ENCODE measurements around the gene GRID2IP.

Gene GRID2IP

DNA sequence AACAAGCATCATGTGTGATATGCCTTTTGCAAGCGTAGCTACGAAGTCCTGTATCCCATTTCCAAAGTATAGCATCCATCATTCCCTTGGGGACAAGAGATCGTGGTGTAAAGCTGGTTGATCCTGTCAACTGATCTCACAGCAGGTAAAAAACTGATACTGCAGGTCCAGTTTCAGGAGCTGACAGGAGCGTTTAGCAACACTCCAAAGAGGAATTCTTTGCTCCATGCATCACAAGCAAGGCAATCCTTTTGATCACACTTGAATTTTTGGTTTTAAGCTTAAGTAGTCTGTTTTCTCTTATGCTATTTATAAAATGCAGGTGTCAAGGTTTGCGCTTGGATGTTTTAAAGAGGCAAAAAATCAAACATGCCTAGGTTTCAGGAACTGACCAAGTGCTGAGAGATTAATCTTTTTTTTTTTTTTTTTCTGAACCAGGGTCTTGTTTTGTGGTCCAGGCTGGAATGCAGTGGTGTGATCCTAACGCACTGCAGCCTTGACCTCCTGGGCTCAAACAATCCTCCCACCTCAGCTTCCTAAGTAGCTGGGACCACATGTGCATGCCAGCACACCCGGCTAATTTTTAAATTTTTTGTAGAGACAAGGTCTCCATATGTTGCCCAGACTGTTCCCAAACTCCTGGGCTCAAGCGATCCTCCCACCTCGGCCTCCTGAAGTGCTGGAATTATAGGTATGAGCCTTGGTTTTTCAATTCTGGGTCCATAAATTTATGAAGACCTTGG is 24.2 kb upstream of the GRID2IP start:
- Mint-ChIP-seq H3K9me3 (no peaks in the 10 kb centered on the region), H3K4me1 (peaks cover 32% of the 10 kb centered on the region), H3K27ac (no peak overlapping the region), H3K4me3 (peak overlapping the region in 1 of 2 donors; percentile 53), H3K27me3 (no peaks in the 10 kb centered on the region)
- ATAC-seq (no peak), DNase-seq (no peak)

DNA sequence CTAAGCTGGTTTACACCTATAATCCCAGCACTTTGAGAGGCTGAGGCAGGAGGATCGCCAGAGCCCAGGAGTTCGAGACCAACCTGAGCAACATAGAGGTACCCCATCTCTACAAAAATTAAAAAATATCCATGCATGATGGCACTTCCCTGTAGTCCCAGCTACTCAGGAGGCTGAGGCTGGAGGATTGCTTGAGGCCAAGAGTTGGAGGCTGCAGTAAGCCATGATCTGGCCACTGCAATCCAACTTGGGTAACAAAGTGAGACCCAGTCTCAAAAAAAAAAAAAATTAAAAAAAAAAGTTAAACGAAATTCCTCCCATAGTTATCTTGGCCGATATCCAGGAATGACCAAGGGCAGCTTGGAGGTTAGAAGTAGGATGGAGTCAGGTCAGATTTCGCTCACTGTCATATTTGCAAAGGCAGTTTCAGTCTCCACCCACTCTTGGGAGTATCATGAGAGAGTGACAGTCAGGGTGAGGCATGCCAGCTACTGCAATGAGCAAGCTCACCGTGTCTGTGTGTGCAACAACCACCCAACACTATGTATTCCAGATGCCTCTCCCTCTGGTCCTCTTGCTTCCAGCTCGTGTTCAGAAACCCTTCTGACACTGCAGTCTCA is 20.0 kb upstream of the GRID2IP start:
- no peak for DNase-seq
- peak; percentile 66 for ATAC-seq
- no peaks in the 10 kb centered on the region for H3K9me3 Mint-ChIP-seq
- H3K4me3 Mint-ChIP-seq = no peak overlapping the region
- H3K27me3 Mint-ChIP-seq = no peaks in the 10 kb centered on the region
- H3K27ac Mint-ChIP-seq = no peak overlapping the region
- peaks cover 1% of the 10 kb centered on the region for H3K4me1 Mint-ChIP-seq

DNA sequence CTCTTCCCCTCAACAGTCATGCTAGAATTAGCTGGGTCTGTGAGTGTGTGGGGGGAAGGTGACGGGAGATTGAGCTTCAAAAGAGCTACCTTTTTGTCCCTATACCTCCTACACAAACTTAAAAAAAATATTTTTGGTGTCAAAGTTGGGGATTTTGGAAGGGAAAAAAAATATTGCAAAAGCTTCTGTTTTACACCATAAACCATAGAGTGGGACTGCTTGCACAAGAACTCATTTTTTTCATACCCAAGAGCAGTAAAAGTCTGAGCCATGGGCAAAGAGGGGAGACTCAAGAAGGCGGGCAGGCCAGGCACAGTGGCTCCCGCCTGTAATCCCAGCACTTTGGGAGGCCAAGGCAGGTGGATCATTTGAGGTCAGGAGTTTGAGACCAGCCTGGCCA is 16.6 kb upstream of the GRID2IP start:
- no peak overlapping the region for H3K4me3 Mint-ChIP-seq
- H3K27me3 Mint-ChIP-seq = no peaks in the 10 kb centered on the region
- H3K27ac Mint-ChIP-seq = no peak overlapping the region
- DNase-seq (no peak), ATAC-seq (no peak)
- H3K9me3 Mint-ChIP-seq = no peaks in the 10 kb centered on the region
- no peaks in the 10 kb centered on the region for H3K4me1 Mint-ChIP-seq

DNA sequence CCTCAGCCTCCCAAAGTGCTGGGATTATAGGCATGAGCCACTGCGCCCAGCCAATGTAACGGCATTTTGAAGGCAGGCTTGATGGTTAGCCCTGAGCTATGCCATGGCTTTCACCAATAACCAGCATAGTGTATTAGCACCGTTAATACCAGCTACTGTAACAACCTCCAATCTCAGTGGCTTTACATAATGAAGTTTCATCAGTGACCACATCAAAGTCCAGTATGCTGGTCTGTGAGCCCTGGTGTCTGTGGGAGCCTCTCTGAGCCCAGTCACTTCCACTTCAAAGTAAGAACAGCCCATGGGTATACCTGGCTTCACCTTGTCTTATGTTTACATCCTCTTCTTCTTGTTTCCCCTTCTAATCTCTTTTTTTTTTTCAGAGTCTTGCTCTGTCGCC is 14.4 kb upstream of the GRID2IP start:
- Mint-ChIP-seq H3K4me3 (no peak overlapping the region), H3K9me3 (no peaks in the 10 kb centered on the region), H3K27ac (no peak overlapping the region), H3K27me3 (no peaks in the 10 kb centered on the region), H3K4me1 (no peaks in the 10 kb centered on the region)
- no peak for ATAC-seq
- no peak for DNase-seq

DNA sequence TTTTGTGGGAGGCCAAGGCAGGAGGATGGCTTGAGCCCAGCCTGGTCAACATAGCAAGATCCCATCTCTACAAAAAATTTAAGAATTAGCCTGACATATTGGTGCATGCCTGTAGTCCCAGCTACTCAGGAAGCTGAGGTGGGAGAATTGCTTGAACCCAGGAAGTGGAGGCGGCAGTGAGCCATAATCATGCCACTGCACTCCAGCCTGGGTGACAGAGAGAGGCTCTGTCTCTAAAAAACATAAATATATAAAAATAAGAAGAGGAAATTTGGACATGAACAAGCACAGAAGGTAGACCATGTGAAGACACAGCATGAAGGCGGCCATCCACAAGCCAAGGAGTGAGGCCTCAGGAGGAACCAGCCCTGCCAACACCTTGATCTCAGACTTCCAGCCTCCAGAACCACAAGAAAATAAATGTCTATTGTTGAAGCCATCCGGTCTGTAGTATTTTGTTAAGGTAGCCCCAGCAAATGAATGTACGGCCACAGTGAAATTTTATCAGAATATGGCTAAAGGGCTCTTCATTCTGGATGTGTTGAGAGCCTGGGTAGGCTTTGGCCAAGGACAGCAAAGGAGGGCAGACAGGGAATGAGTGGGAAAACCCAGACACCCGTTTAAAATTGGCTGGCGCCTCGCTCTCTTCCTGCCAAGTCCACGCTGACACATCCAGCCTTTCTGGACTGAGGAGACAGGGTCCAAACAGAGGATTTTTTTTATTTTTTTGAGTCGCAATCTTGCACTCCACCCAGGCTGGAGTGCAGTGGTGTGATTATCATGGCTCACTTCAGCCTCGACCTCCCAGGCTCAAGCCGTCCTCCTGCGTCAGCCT is 12.9 kb upstream of the GRID2IP start:
- Mint-ChIP-seq H3K27me3 (no peaks in the 10 kb centered on the region), H3K9me3 (no peaks in the 10 kb centered on the region), H3K4me3 (no peak overlapping the region), H3K4me1 (no peaks in the 10 kb centered on the region), H3K27ac (no peak overlapping the region)
- DNase-seq = no peak
- no peak for ATAC-seq

DNA sequence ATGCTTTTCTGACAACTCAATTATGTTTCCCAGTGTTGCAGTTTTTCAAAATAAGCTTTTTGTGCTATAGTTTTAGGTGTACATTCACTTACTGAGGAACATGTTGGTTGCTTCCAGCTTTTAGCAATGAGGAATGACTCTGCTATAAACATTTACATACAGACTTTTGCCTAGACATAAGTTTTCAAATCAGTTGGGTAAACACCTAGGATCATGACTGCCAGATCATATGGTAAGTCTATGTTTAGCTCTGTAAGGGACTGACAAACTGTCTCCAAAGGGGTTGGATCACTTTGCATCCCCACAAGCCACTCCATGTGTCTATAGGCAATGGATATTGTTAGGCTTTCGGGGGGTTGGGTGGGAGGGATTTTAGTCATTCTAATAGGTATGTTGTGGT is 10.8 kb upstream of the GRID2IP start:
- H3K27ac Mint-ChIP-seq = no peak overlapping the region
- no peak for ATAC-seq
- H3K27me3 Mint-ChIP-seq = no peaks in the 10 kb centered on the region
- no peak overlapping the region for H3K4me3 Mint-ChIP-seq
- no peaks in the 10 kb centered on the region for H3K4me1 Mint-ChIP-seq
- H3K9me3 Mint-ChIP-seq = no peaks in the 10 kb centered on the region
- no peak for DNase-seq

DNA sequence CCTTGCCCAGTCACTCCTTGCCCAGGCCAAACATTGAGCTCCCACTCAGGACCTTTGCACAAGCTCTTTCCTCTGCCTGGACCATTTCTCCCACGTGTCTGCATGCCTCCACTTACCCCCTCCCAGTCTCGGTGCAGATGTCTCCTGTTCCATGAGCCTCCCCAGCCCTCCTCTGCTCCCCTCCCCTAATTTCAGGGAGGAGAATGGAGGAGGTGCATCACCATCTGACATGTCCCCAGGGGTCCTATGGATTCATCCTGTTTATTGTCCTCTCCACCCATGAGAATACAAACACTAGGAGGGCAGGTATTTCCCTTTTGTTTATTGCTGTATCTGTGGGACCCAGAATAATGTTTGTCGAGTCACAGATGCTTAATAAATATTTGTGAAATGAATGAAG is 8.6 kb upstream of the GRID2IP start:
- no peak overlapping the region for H3K27ac Mint-ChIP-seq
- peaks cover 4% of the 10 kb centered on the region for H3K4me1 Mint-ChIP-seq
- DNase-seq (no peak), ATAC-seq (no peak)
- no peaks in the 10 kb centered on the region for H3K9me3 Mint-ChIP-seq
- no peak overlapping the region for H3K4me3 Mint-ChIP-seq
- no peaks in the 10 kb centered on the region for H3K27me3 Mint-ChIP-seq

DNA sequence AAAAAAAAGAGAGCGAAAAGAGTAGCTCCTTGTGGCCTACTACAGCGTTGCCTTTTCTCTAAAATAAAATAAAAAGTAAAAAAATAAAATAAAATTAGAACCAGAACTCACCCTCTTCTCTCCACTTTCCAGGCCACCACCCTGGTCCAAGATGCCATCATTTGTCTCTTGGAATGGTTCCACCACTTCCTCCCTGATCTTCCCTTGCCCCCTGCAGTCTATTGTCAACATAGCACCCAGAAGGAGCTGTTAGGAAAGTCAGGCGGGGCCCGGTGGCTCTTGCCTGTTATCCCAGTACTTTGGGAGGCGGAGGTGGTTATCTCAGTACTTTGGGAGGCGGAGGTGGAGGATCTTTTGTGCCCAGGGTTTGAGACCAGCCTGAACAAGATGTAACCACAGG is 7.6 kb upstream of the GRID2IP start:
- no peak overlapping the region for H3K27ac Mint-ChIP-seq
- no peaks in the 10 kb centered on the region for H3K9me3 Mint-ChIP-seq
- ATAC-seq (no peak), DNase-seq (no peak)
- H3K4me3 Mint-ChIP-seq = no peak overlapping the region
- peaks cover 10% of the 10 kb centered on the region for H3K4me1 Mint-ChIP-seq
- H3K27me3 Mint-ChIP-seq = no peaks in the 10 kb centered on the region

DNA sequence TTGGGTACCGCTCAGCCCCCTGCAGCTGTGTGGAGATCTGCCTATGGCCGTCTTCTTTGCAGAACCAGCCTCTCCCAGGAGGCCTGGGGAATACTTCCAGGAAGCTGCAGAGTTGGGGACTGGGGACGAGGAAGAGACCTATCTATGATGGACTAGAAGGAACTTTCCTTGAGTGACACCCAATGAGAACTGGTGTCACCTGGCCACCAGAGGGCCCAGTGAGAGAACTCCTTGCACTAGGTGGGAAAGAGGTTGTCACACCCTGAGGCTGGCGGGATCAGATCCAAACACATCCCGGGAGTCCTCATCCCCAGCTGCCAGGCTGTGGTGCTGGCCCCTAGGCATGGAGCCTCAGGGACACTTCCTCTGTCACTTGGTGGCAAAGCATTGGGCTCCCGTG is 4.9 kb upstream of the GRID2IP start:
- H3K27me3 Mint-ChIP-seq = no peaks in the 10 kb centered on the region
- H3K27ac Mint-ChIP-seq = peak overlapping the region in 1 of 2 donors; percentile 86
- H3K4me3 Mint-ChIP-seq = no peak overlapping the region
- no peaks in the 10 kb centered on the region for H3K9me3 Mint-ChIP-seq
- no peak for ATAC-seq
- peaks cover 10% of the 10 kb centered on the region for H3K4me1 Mint-ChIP-seq
- no peak for DNase-seq

DNA sequence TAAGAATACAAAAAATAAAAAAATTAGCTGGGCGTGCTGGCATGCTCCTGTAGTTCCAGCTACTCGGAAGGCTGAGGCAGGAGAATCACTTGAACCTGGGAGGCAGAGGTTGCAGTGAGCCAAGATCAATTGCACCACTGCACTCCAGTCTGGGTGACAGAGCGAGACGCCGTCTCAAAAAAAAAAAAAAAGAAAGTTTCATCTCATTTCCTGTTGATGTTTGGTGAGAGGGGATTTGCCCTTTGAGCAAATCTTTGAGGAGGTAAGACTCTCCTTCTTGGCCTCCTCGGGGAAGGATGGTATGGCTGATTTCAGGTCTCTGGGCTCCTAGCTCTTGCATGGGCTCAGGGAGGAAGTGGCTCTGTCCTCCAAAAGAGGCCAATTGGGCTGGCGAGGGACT is 3.6 kb upstream of the GRID2IP start:
- ATAC-seq = peak; percentile 57
- Mint-ChIP-seq H3K4me1 (peaks cover 10% of the 10 kb centered on the region), H3K4me3 (peak overlapping the region; percentile 47 to 83), H3K27me3 (no peaks in the 10 kb centered on the region), H3K27ac (peak overlapping the region; percentile 97 to 99), H3K9me3 (no peaks in the 10 kb centered on the region)
- DNase-seq = no peak

DNA sequence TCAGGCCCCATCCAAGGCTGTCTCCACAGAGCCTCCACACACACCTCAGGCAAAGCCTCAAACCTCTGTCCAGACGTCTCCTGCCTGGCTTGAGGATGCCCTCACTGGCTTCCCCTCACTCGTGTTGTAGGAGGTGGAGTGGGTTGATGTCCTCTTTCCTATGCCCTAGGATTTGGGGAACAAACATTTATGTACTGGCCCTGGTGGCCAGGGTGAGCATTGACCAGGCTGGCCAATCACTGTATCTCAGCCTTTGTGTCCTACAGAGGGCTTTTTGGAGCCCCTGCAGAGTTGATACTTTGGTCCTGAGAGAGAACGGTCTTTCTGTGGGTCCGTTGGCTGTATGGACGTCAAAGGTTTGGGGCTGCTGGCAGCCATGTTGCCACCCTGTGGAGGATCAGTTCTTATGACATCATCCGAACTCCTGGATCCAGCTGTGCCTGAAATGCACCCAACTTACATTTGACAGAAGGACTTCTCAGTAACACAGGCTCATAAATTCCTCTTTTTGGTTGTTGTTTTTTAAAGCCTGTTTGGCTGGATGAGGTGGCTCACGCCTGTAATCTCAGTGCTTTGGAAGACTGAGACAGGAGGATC is 2.3 kb upstream of the GRID2IP start:
- H3K9me3 Mint-ChIP-seq = no peaks in the 10 kb centered on the region
- no peak for DNase-seq
- H3K27me3 Mint-ChIP-seq = no peaks in the 10 kb centered on the region
- H3K27ac Mint-ChIP-seq = no peak overlapping the region
- no peak for ATAC-seq
- H3K4me1 Mint-ChIP-seq = peaks cover 10% of the 10 kb centered on the region
- no peak overlapping the region for H3K4me3 Mint-ChIP-seq

DNA sequence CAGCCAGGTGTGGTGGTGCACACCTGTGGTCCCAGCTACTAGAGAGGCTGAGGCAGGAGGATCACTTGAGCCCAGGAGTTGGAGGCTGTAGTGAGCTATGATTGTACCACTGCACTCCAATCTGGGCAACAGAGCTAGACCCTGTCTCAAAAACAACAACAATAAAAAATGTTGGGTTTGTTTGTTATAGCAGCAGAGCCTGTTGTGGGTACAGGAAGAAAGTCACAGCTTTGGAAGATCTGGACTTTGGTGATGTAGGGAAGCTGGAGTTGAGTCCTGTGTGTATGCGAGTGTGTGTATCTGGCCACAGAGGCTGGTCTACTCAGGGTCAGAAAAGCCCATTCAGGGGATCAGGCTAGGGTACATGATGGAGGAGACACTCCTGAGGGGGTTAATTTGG is 3.9 kb downstream of the GRID2IP start:
- no peak for ATAC-seq
- H3K4me1 Mint-ChIP-seq = peaks cover 6% of the 10 kb centered on the region
- H3K27ac Mint-ChIP-seq = no peak overlapping the region
- H3K27me3 Mint-ChIP-seq = no peaks in the 10 kb centered on the region
- no peak for DNase-seq
- no peaks in the 10 kb centered on the region for H3K9me3 Mint-ChIP-seq
- no peak overlapping the region for H3K4me3 Mint-ChIP-seq

DNA sequence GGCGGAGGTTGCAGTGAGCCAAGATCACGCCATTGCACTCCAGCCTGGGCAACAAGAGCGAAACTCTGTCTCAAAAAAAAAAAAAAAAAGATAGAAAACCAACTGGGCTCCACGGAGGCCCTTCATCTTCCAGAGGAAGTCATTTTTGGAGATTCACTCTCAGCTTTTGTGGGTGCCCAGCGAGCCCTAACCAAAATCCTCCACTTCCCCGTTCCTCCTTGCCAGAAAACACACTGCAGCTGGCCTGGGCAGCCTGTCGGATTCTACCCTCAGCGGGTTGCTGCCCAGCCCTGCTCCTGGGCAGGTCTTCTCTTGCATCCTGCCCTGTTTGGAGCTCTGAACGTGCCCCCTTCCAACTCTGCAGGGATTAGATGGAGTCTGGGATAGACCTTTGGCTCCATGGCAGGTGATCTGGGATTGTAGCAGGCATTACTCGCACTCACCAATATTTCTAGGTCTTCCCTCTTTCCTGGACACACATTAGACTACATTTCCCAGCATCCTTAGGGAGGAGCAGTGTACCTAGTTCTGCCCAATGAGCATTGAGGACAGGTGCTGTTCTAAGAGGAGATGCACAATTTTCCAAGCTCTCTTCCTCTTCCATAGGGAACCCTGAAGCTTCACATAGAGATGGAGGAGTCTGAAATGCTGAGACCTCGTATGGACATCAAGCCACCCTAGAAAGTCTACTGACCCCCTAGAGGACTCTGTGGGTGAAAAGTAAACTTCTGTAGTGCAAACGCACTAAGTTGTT is 4.6 kb downstream of the GRID2IP start:
- no peak for DNase-seq
- H3K9me3 Mint-ChIP-seq = no peaks in the 10 kb centered on the region
- ATAC-seq = no peak
- no peak overlapping the region for H3K27ac Mint-ChIP-seq
- peaks cover 6% of the 10 kb centered on the region for H3K4me1 Mint-ChIP-seq
- H3K27me3 Mint-ChIP-seq = no peaks in the 10 kb centered on the region
- no peak overlapping the region for H3K4me3 Mint-ChIP-seq

DNA sequence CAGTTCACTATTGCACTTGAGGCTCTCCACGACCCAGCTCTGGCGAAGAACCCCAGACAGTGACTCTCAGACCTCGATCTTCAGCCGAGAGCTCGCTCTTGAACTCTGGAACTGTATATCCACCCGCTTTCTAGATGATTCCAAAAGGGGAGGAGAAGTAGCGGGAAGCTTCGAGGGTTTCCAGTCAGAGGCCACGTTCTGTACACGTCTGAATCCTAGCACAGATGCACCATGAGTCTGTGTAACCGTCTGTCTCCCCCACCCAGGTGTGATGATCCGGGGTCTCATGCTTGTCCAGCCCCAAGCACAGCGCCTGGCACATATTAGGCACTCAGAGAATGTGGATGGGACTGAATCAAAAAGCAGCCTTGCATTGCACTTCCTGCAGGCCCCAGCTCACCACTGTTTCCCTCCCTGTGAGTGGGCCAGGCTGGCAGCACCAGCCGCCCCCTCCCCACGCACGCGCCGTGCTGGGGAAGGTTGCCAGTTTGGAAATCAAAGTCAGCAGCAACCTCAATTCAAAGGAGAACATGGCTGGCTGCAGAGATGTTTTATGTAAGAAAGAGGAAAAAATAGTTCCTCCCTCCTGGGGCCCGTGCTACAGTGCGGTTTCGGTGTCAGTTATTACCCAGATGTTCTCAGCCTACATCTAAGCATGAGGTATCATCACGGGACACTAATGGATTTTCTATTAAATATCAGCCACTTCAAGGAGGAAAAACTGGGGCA is 5.7 kb downstream of the GRID2IP start:
- no peaks in the 10 kb centered on the region for H3K9me3 Mint-ChIP-seq
- no peaks in the 10 kb centered on the region for H3K27me3 Mint-ChIP-seq
- no peak for ATAC-seq
- H3K4me1 Mint-ChIP-seq = peaks cover 6% of the 10 kb centered on the region
- no peak overlapping the region for H3K4me3 Mint-ChIP-seq
- no peak overlapping the region for H3K27ac Mint-ChIP-seq
- no peak for DNase-seq

DNA sequence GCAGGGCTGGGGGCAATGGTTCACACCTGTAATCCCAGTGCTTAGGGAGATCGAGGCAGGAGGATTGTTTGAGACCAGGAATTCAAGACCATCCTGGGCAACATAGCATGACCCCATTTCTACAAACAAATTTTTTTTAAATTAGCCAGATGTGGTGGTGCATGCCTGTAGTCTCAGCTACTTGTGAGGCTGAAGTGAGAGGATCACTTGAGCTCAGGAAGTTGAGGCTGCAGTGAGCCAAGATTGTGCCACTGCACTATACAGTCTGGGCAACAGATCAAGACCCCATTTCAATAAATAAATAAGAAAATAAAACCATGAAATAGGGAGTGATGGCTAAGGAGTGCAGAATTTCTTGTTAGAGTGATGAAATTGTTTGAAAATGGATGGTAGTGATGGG is 8.9 kb downstream of the GRID2IP start:
- no peaks in the 10 kb centered on the region for H3K9me3 Mint-ChIP-seq
- H3K4me1 Mint-ChIP-seq = peaks cover 6% of the 10 kb centered on the region
- no peak for DNase-seq
- peaks cover 14% of the 10 kb centered on the region for H3K27me3 Mint-ChIP-seq
- no peak overlapping the region for H3K27ac Mint-ChIP-seq
- H3K4me3 Mint-ChIP-seq = no peak overlapping the region
- no peak for ATAC-seq
